ENCODE measurements around the gene MYO18B.
A peak's percentile ranks its signal among the peaks of the same experiment; 100 is the strongest.

MYO18B gene

DNA sequence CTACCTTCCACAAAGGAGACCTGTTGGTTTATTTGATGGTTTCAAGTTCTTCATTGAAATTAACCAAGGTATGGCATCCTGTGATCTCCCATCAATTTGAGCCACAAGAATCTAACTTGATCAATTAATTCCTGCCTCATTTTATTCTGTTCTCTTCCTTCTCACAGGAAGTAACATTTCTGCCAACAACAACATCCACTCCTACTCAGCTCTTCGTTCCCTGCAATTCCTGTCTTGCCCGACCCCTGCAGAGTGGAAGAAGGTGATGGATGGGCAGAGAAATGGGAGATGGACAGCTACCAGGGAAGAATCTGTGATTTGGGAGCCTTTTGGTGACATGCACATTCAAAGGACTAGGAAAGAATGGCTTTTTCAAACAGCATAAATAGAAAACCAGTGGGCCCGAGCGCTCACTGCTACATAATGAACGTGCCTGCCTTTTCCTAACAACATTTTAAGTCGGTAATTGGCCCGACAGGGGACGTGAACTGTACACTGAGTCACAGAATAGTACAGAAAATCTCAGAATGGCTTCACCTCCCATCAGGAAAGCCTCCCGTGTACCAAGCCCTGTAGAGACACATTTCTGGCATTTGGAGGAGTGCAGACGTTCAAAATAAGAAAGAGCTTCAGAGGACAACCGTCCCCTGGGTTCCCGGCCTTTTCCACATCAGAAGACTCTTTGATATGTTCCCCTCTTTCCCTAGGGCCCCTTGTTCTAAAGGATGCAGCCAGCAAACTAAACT lies 314.6 kb downstream of the MYO18B start:
- DNase-seq = no peak

DNA sequence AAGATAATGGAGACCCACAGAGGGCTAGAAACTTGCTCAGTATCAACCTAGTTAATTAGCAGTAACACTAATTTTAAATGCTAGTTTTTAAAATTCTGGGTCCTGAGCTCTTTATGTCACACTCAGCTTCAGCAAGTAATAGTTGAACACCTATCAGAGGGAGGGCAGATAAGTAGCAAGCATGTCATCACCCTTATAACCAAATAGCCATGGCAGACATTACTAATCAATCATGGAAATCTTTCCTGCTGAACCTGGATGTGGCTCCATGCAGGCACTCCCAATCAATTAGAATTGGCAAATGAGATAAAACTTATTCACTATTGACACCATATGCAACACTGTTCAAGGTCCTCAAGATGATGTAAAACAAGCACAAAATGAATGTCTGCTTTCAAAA lies 315.7 kb downstream of the MYO18B start:
- no peak for DNase-seq

DNA sequence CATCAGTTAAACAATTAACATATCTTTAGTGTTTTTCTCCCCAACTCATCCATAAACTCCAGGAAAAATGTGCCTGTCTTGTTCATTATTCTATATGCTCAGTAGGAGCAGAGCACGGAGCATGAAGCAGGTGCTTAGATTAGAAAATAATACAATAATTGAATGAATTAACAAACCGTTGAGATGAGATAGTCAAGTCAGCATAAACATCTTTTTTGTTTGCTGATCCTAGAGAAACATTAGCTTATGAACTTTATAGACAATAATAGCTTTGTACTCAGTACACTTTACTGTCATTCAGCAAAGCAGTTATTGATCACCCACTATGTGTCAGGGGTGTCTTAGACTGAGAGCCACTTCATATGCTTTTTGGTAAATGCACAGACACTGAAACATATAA lies 322.1 kb downstream of the MYO18B start:
- no peak for DNase-seq

DNA sequence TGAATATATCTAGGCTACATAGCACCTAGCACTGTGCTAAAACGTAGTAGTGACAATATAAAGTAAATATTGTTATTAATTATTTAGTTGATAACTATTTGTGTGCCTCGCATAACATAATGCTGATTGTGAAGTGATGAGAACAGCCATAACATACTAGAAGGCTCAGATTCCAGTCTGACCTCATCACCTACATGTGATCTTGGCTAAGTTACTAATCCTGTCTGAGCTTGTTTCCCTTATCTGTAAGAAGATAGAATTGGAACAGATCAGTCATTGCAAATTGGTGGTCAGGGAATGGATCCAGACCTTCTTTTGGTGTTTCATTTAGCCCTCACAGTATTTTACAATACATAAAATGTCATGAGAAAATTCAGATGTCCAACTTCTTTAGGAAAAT lies 323.9 kb downstream of the MYO18B start:
- DNase-seq = no peak

DNA sequence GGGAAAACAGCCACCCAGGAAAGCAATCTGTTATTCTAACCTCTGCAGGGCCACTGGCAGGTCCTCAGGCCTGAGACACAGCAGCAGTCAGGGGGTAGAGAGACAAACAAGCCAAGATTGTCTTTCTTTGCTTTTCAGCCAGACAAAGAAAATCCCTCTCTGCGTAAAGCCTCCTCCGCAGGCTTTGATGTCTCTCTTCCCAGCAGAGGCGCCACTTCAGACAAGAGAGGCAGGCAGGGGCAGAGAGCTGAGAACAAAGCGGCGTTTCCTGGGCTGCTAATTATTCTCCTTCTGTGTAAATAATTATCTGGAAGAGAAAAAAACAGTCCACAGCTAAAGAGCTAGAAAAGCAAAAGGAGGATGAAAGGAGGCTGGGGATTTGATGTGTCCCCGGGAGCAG lies 324.5 kb downstream of the MYO18B start:
- DNase-seq = peak in 1 of 2 donors; percentile 15

DNA sequence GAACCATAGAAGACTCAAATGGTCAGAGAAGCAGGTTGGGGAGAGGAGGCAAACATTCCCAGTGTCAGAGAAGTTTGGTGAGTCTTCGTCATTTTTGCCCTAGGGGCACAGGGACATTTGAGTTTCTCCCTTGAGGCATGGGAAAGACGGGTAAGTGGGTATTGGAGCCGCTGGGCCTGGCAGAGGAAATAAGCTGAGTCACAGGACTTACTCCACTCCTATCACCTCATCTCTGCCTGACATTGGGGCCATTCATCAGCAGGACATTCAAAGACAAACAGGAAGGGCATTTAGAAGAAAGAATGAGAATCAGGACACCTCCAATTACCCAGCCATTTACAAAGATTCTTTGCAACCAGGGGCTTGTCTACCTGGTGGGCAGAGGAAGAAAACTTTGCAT lies 326.6 kb downstream of the MYO18B start:
- no peak for DNase-seq

DNA sequence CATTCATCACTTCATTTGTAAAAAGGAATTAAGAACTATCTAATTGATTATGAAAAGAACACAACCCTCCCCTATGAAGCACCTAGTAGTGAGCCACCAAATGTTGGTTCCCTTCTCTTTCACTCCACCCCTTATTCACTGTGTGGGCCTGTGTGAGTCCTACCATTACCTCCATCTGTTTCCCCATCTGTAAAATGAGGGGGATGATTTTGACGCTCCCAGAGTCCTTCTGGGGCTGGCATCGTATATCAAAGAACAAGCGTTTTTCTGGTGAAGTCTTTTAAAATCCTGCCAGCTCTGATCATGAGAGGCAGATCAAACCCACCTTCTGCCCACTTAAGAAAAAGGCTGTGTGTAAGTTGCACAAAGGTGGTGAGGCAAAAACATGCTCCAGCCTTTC lies 330.6 kb downstream of the MYO18B start:
- peak in 1 of 2 donors; percentile 46 for DNase-seq

DNA sequence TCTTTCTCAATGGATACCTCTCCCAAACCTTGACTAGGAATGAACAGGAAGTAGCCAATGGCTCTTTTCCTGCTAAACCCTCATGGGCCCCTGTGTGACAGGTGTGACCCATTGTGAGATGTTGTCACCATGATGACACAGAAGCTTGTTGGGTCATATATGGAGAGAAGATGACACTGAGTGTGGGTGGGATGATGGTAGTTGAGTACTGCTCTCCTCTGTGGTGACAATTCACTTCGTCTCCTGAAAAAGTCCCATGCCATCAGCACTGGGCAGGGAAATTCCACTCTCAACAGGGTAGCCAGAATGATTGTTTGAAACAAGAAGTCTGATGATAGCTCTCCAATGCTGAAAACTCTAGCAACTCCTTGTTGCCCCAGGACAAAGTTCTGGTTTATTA lies 333.3 kb downstream of the MYO18B start:
- no peak for DNase-seq

DNA sequence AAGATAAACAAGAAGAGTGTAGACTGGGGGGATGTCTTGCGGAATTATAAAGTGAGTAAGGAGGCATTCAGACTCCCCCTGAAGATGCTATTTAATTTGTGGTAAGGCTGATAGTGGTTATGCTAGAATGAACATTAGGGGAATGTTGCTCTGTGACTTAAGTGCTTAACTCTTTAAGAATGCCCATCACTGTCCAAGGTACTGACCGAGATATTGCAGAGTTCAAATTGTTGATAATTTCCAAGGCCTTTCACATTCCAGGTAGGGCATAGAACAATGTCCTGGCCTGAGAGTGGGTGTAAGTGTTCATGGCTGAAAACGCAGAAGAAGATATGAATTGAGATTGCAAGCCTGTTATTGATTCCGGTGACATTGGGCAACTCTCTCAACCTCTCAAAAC lies 337.0 kb downstream of the MYO18B start:
- DNase-seq = no peak
